GM12891 (cell line): ENCODE measurements around the gene TBRG1.

Experiments used
- POLR2AphosphoS5 ChIP-seq: IDR thresholded peaks from 2 replicates; pipeline ENCODE4 v1.6.1; 2011; ENCODE audit warnings: low read depth, low read length, control low read depth
- SPI1 ChIP-seq: IDR thresholded peaks from 2 replicates; pipeline ENCODE4 v1.6.1; 2011; ENCODE audit warnings: low read depth, low read length, control low read depth
- TAF1 ChIP-seq: IDR thresholded peaks from 2 replicates; pipeline ENCODE4 v1.6.1; 2011; ENCODE audit warnings: low read depth, low read length, control low read depth

DNA sequence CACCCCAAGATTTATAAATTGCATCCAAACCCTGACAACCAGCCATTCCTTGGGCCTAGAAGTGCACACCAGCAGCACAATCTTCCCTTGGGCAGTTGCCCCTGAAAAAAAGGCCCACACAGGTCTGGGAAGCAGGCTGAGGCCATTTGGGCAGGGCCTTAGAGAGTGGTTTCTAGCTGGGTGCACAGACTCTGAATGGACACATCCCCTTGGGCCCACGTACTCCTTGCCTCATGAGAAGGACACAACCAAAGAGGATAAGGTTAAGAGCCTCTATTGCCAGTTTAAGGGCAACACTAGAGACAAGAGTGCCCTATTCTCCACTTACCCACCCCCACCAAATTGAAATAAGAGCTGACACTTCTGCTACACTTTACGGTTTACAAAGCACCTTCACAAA is 12.4 kb upstream of the TBRG1 start:
- TF ChIP-seq POLR2AphosphoS5 (no peak), TAF1 (no peak), SPI1 (no peak)
